B cell (primary cell): ENCODE data around the gene VKORC1L1. TPM values are rescaled to one million over a fixed set of nuclear protein-coding genes. Genes with fewer than 3 reads are reported as not detected.
"Not testable (repeated sequence)": the region's sequence is repeated elsewhere in the genome, so short reads cannot be mapped to it uniquely, and the experiment has no call there.

Experiments used
- ATAC-seq: fragments of 200-7000 bp; cut with Tn5 transposase; one replicate; pipeline ENCODE4 v1.10.0; 2021; ENCODE audit warnings: low read depth, mild to moderate bottlenecking, moderate number of reproducible peaks, moderate library complexity
- CTCF ChIA-PET: fragments of 350-600 bp; sonication (Branson Sonifier 250); formaldehyde crosslinking; loops from one replicate; lab custom pipeline; 2021; ENCODE audit warnings: antibody characterized with exemption, inconsistent platforms; lab: Charles Lee
- POLR2A ChIA-PET: fragments of 350-600 bp; sonication (Branson Sonifier 250); formaldehyde crosslinking; loops from one replicate; lab custom pipeline; 2021; ENCODE audit warnings: antibody characterized with exemption; lab: Charles Lee
- DNase-seq: peaks from one replicate; pipeline ENCODE4 v3.0.0; 2013
- H2AFZ ChIP-seq: 2 replicates; pipeline ENCODE4 v1.6.1; 2012; ENCODE audit warnings: mild to moderate bottlenecking, low read depth, low read length; ENCODE audit not compliant: insufficient read depth, poor library complexity, severe bottlenecking
- H3K27ac ChIP-seq, 2 donors: 1 replicate in 1 of 2; 2 replicates in 1 of 2; pipeline ENCODE4 v1.5.1; 2012 to 2013; ENCODE audit warnings: low read length in 2 of 2, mild to moderate bottlenecking in 2 of 2, moderate library complexity in 1 of 2
- H3K27me3 ChIP-seq, 4 experiments: fragments of 200-600 bp in 1 of 4; sonication (generic) in 1 of 4; replicated peaks in 1 of 4; 1 replicate in 2 of 4; 2 replicates in 2 of 4; pipeline versions ENCODE4 v1.6.1 to v1.7.0; 2013 to 2016; ENCODE audit warnings: low read length in 3 of 4, mild to moderate bottlenecking in 2 of 4, mixed read lengths in 1 of 4, moderate library complexity in 1 of 4; ENCODE audit not compliant: insufficient read depth in 4 of 4, control insufficient read depth in 3 of 4; ENCODE audit errors: control extremely low read depth in 1 of 4
- H3K36me3 ChIP-seq, 2 experiments: replicated peaks in 1 of 2; 1 replicate in 1 of 2; 2 replicates in 1 of 2; pipeline versions ENCODE4 v1.6.1 to v1.7.1; 2013; ENCODE audit warnings: low read length in 1 of 2; ENCODE audit not compliant: insufficient read depth in 2 of 2, control insufficient read depth in 1 of 2; ENCODE audit errors: control extremely low read depth in 1 of 2, extremely low read depth in 1 of 2
- H3K4me1 ChIP-seq, 2 donors: fragments of 200-600 bp in 1 of 2; sonication (generic) in 1 of 2; 1 replicate in 1 of 2; 2 replicates in 1 of 2; pipeline versions ENCODE4 v1.5.1 to v1.6.1; 2013 to 2017; ENCODE audit warnings: low read length in 2 of 2; ENCODE audit not compliant: control insufficient read depth in 2 of 2, insufficient read depth in 2 of 2
- H3K4me2 ChIP-seq: replicated peaks from 2 replicates; pipeline ENCODE3; 2012; ENCODE audit warnings: mild to moderate bottlenecking, low read depth, low read length; ENCODE audit not compliant: poor library complexity, severe bottlenecking
- H3K4me3 ChIP-seq, 5 experiments: fragments of 200-600 bp in 1 of 5; sonication (generic) in 1 of 5; 1 replicate in 3 of 5; 2 replicates in 2 of 5; pipeline versions ENCODE4 v1.5.1 to v1.7.0; 2011 to 2016; ENCODE audit warnings: low read length in 4 of 5, mild to moderate bottlenecking in 4 of 5, low read depth in 2 of 5, control low read depth in 1 of 5, moderate library complexity in 1 of 5; ENCODE audit not compliant: insufficient read depth in 1 of 5; ENCODE audit errors: control extremely low read depth in 1 of 5, extremely low read depth in 1 of 5
- H3K79me2 ChIP-seq: fragments of 200-600 bp; sonication (generic); one replicate; pipeline ENCODE4 v1.6.0; 2016; ENCODE audit warnings: low read length; ENCODE audit not compliant: control insufficient read depth, insufficient read depth
- H3K9ac ChIP-seq: fragments of 200-600 bp; sonication (generic); 2 replicates; pipeline ENCODE4 v1.6.1; 2017; ENCODE audit warnings: mild to moderate bottlenecking, low read length, moderate library complexity
- H3K9me3 ChIP-seq, 3 donors: one replicate each; pipeline versions ENCODE4 v1.6.1 to v1.7.1; 2013; ENCODE audit warnings: low read length in 2 of 3; ENCODE audit not compliant: control insufficient read depth in 2 of 3, insufficient read depth in 1 of 3; ENCODE audit errors: control extremely low read depth in 1 of 3
- H4K20me1 ChIP-seq: 2 replicates; pipeline ENCODE4 v1.6.0; 2012; ENCODE audit warnings: mild to moderate bottlenecking, low read length; ENCODE audit not compliant: insufficient read depth, control insufficient read depth, poor library complexity, severe bottlenecking
- H3K27ac Mint-ChIP-seq: one replicate; pipeline ENCODE4 v1.8.0; 2021; ENCODE audit warnings: mixed read lengths
- H3K27me3 Mint-ChIP-seq: one replicate; pipeline ENCODE4 v1.8.0; 2021; ENCODE audit warnings: mixed read lengths
- H3K4me1 Mint-ChIP-seq: one replicate; pipeline ENCODE4 v1.8.0; 2021; ENCODE audit warnings: mixed read lengths
- H3K4me3 Mint-ChIP-seq: one replicate; pipeline ENCODE4 v1.8.0; 2021; ENCODE audit warnings: mixed read lengths
- H3K9me3 Mint-ChIP-seq: one replicate; pipeline ENCODE4 v1.8.0; 2022; ENCODE audit warnings: mixed read lengths; ENCODE audit not compliant: insufficient read depth
- CTCF ChIP-seq: fragments of 200-600 bp; IDR thresholded peaks from one replicate; pipeline ENCODE4 v1.8.0; 2022; ENCODE audit warnings: antibody characterized with exemption, mild to moderate bottlenecking
- EZH2 ChIP-seq: IDR thresholded peaks from 2 replicates; pipeline ENCODE4 v1.6.1; 2012; ENCODE audit warnings: borderline replicate concordance, low read depth, mild to moderate bottlenecking, moderate library complexity, low read length; ENCODE audit not compliant: insufficient read depth, poor library complexity, severe bottlenecking
- WGBS: methylation state at CpG from one replicate; pipeline ENCODE4 v1.1.5; 2013; ENCODE audit warnings: missing lambda C conversion rate; ENCODE audit not compliant: insufficient coverage; 5-methylcytosine and 5-hydroxymethylcytosine counted together
- intact Hi-C: fragments of 100-400 bp; cut with micrococcal nuclease; formaldehyde crosslinking; loops from one replicate; pipeline ENCODE4 v1.10.0; 2022
- polyA plus RNA-seq: library from polyadenylated mRNA; depleted of rRNA; stranded (reverse); fragments of >200 nt; gene quantifications from 2 replicates; pipeline ENCODE4 v1.2.3, GENCODE V29; 2012
- total RNA-seq, 2 donors: library from RNA; stranded (reverse); fragments of 120-200 nt in 1 of 2; gene quantifications; 1 replicate in 1 of 2; 2 replicates in 1 of 2; pipeline versions ENCODE4 v1.2.3 to v1.2.4, GENCODE V29; 2013 to 2022

VKORC1L1 gene
- total and polyA plus RNA-seq, 2 donors (not counting 1 experiment from before 2014, with no cell fraction given): 2.2 to 8.1 TPM

GRCh38 chr7:65896279-65896870 lies 23.5 kb downstream of the VKORC1L1 start:
- CTCF ChIA-PET: no interaction called here
- WGBS: 100% methylated on average over 4 of the region's 4 CpGs
- TF ChIP-seq CTCF (no peak), EZH2 (no peak)

GRCh38 chr7:65897289-65897688 lies 24.4 kb downstream of the VKORC1L1 start:
- H3K9me3 Mint-ChIP-seq, H3K27me3 Mint-ChIP-seq, H3K79me2 ChIP-seq, H3K4me3 Mint-ChIP-seq, H3K9me3 ChIP-seq, H3K9ac ChIP-seq, ATAC-seq, H3K4me1 Mint-ChIP-seq, H3K27ac ChIP-seq, H3K27ac Mint-ChIP-seq, H2AFZ ChIP-seq, H4K20me1 ChIP-seq, intact Hi-C loops, H3K36me3 ChIP-seq, DNase-seq, H3K4me2 ChIP-seq, H3K4me1 ChIP-seq, POLR2A ChIA-PET, H3K27me3 ChIP-seq, H3K4me3 ChIP-seq: not testable (repeated sequence)
- CTCF ChIA-PET: interaction anchor here (0.6 kb wide), 1 partner anchor 61 kb away, joined by 4 read pairs; no protein-coding TSS in a partner anchor
- WGBS: no CpG with 5 or more reads among the region's 3 CpGs

More at GRCh38 chr7:65896279-65896870, 23.5 kb downstream of the VKORC1L1 start:
- H3K4me1 Mint-ChIP-seq: peaks cover 7% of the 10 kb centered on the region
- H3K4me3 ChIP-seq: no peak overlapping the region
- DNase-seq: no peak
- no peak overlapping the region for H3K9ac ChIP-seq
- no peak overlapping the region for H3K4me2 ChIP-seq
- H3K4me1 ChIP-seq: no peaks in the 10 kb centered on the region
- no peaks in the 10 kb centered on the region for H3K9me3 ChIP-seq
- no peak overlapping the region for H3K4me3 Mint-ChIP-seq
- H3K27ac Mint-ChIP-seq: no peak overlapping the region
- H3K27me3 Mint-ChIP-seq: no peaks in the 10 kb centered on the region
- no peak overlapping the region for H3K27ac ChIP-seq
- peaks cover 0 to 3% of the 10 kb centered on the region in 2 experiments for H3K36me3 ChIP-seq
- ATAC-seq: no peak
- POLR2A ChIA-PET: no interaction called here
- no peaks in the 10 kb centered on the region for H3K27me3 ChIP-seq
- no peaks in the 10 kb centered on the region for H3K9me3 Mint-ChIP-seq
- no peaks in the 10 kb centered on the region for H3K79me2 ChIP-seq
- no peak overlapping the region for H2AFZ ChIP-seq
- intact Hi-C loops: no loop called here
- no peaks in the 10 kb centered on the region for H4K20me1 ChIP-seq

GRCh38 chr7:65898677-65899447 lies 26.0 kb downstream of the VKORC1L1 start:
- ATAC-seq, H3K36me3 ChIP-seq, POLR2A ChIA-PET, CTCF ChIA-PET, H2AFZ ChIP-seq, H3K9me3 Mint-ChIP-seq, H3K4me1 Mint-ChIP-seq, H3K27ac Mint-ChIP-seq, H3K4me2 ChIP-seq, H3K9ac ChIP-seq, H3K9me3 ChIP-seq, H3K27ac ChIP-seq, H3K4me3 ChIP-seq, H3K27me3 Mint-ChIP-seq, H3K4me3 Mint-ChIP-seq, H3K4me1 ChIP-seq, DNase-seq, H3K79me2 ChIP-seq, H4K20me1 ChIP-seq, H3K27me3 ChIP-seq, intact Hi-C loops: not testable (repeated sequence)
- WGBS: 100% methylated on average over 2 of the region's 2 CpGs
